HT1080 (cell line): ENCODE measurements around the gene ASB5. TPM values are rescaled to one million over a fixed set of nuclear protein-coding genes. Genes with fewer than 3 reads are reported as not detected.
"Not testable (repeated sequence)": the region's sequence is repeated elsewhere in the genome, so short reads cannot be mapped to it uniquely, and the experiment has no call there.

ENCODE experiments used
- DNase-seq: peaks from one replicate; pipeline ENCODE4 v3.0.0-alpha.2; 2015; ENCODE audit warnings: low read depth
- polyA plus RNA-seq, 2 experiments: library from polyadenylated mRNA; depleted of rRNA; stranded (reverse); fragments of >200 nt; gene quantifications; 2 replicates each; pipeline ENCODE4 v1.2.3, GENCODE V29; 2015
- total RNA-seq: library from RNA; depleted of rRNA; stranded (reverse); fragments of >200 nt; shearing (Covaris generic); gene quantifications from 2 replicates; pipeline ENCODE4 v1.2.3, GENCODE V29; 2014; rRNA removed

The ASB5 gene, protein sequence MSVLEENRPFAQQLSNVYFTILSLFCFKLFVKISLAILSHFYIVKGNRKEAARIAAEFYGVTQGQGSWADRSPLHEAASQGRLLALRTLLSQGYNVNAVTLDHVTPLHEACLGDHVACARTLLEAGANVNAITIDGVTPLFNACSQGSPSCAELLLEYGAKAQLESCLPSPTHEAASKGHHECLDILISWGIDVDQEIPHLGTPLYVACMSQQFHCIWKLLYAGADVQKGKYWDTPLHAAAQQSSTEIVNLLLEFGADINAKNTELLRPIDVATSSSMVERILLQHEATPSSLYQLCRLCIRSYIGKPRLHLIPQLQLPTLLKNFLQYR
- total RNA-seq = not detected in 2 replicates
- polyA plus RNA-seq (2015; cell fraction: cytosol; rRNA removed) = not detected in 2 replicates
- 0.05 TPM in 1 of 2 replicates, not detected in the other for polyA plus RNA-seq (2015; cell fraction: nucleus; rRNA removed)

DNA sequence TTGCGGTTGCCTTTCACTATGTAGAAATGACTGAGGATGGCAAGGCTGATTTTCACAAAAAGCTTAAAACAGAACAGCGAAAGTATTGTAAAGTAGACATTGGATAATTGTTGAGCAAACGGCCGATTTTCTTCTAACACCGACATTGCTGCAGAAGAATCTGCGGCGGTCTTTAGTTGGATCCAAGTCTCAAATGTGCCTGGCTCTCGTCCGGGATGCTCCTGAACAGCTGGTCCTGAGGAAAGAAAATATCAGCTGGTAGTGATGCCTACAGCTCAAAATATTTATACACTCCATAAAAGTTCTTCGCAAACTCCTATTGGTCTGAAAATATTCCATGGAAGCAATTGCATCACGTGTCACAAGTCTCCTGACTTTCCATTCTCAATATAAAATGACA is at the start of gene ASB5:
Gene ASB5, minus strand, starts transcription at position 260 of the 400 bp plus-strand sequence. Its CDS starts 114 bp downstream, at position 146.
- DNase-seq = no peak

DNA sequence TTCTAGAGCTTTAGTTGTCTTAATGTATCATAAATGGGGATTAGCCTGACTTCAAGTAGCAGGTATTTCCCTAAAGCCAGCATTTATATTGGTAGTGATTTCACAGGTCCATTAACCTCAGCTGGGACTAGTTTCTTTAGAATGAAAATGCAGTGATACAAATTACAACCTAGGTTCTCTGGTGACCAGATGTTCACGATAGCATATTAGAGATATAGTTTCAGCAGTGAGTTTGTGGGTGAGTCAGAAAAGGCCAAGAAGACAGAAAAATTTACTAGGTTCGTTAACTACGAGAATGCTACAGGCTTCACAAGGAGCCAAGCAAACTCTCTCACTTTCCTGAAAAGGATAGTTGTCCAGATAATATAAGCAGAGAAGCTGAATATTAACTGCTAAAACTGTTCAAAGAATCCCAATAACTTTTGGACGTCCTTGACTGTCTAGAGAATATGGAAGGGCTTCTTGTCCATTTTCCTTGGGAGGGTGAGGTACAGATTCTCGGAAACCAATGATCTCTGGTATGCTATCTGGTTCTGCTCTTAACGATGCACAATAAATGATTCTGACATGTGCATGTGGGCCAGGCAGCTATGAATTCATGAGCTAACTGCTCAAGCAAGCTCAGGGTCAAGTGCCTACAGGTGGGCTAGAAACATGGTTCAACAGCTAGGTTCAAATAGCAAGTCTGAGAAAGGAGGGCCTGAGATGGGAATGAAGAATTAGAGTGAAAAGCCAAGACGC is 44.7 kb upstream of the ASB5 start:
- DNase-seq = no peak

DNA sequence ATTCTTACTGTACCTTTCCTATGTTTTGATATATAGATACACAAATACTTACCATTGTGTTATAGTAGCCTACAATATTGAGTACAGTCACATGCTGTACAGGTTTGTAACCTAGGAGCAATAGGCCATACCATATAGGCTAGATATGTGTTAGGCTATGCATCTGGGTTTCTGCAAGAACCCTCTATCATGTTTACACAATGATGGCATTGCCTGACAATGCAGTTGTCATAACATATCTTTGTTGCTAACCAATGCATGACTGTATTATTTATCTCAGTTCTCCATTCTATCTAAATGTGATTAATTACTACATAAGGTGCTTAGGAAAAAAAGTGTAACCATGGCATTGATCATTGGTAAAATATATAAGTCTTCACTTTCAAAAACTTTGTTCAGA is 40.8 kb upstream of the ASB5 start:
- peak; percentile 15 for DNase-seq

DNA sequence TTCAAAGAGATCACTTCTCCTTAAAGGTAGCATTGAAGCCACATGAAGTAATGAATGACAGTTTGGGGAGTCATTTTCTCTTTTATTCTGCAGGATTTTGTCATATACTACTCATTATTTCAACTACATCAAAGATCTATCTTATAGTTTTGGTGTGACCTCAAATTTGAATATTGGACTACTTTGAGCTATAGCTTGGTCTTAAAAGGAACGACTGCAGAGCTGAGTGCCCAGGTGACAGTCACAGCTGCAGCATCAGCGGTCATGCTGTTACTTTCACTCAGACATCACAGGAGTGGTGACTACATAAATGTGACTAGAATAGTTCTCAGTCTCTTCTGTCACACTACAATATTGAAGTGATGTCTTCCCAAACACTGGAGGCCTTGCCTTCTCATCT is 40.0 kb upstream of the ASB5 start:
- no peak for DNase-seq

DNA sequence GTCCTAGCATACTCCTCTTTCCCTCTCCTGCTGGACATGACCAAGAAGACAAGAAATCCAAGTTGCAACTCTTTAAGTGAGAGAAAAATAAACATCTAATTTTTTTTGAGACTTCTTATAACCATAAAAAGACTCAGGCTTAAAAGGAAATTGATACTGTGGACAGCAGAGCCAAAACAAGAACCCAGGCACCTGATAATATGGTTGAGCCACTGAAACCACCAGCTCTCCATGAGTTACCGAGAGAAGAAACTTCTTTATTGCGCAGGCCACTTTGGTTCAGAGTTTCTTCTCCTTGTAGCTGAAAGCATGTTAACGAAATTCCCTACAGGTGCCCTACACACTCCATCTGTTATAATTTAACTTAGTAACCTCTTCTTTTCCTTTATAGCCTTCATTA is 39.4 kb upstream of the ASB5 start:
- no peak for DNase-seq

DNA sequence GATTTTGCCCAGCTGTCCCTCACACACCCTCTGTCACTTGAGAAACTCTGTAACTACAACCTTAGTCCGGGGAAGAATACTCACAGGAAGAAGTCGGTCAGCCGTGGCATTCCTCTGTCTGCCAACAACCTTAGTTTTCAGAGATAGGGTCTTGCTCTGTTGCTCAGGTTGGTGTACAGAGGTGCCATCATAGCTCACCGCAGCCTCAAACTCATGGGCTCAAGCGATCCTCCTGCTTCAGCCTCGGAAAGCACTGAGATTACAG is 38.6 kb upstream of the ASB5 start:
- no peak for DNase-seq

DNA sequence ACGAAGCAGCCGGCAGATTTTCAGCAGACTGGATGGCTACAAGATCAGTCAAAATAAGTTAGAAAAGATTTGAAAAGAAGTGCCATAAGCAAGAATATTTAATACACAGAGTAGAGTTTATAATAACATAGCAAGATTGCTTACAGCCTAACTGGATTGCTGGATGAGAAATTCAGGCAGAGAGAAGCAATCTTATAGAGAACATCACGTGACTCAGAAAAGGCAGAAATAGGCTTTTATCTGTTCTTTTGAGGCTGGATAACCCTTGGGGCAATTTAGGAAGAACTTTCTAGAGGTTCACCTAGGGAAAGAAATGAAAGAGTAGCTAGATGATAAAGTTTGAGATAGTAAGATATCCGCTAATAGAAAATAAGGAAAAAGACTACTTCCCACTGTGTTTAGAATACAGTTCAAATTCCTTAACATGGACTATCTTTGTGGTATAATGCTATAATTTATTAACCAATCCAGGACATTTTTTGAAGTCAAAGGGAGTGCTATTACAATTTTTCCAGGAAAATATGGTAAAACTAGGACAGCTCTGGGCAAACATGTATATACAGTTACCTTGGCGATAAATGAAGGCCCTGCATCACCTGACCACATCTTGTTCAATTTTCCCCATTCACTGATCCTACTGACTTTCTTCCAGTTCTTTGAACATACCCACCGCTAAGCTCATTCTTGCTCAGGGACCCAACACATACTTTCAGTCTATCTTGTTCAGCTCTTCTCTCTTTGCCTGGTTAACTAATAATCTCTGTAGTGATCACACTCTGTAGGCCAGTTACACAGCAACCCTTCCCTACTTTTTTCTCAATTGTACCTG is 38.0 kb upstream of the ASB5 start:
- no peak for DNase-seq

DNA sequence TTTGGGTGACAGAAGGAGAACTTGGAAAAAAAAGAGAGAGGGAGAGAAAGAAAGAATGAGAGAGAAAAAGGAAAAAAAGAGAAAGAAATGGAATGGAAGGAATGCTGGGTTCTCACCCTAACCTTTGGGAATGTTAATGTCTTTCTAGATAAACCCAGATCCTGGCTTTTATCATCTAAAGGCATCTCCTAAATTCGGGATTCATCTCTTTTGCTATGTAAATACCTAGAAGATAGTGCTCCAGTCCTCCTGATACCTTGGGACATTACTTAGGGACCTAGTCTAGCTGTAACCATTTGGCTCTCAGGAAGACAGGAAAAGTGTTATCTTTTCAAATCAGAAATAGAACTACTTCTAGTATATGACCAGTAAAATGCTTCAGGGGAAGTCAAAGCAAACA is 34.9 kb upstream of the ASB5 start:
- DNase-seq = no peak

DNA sequence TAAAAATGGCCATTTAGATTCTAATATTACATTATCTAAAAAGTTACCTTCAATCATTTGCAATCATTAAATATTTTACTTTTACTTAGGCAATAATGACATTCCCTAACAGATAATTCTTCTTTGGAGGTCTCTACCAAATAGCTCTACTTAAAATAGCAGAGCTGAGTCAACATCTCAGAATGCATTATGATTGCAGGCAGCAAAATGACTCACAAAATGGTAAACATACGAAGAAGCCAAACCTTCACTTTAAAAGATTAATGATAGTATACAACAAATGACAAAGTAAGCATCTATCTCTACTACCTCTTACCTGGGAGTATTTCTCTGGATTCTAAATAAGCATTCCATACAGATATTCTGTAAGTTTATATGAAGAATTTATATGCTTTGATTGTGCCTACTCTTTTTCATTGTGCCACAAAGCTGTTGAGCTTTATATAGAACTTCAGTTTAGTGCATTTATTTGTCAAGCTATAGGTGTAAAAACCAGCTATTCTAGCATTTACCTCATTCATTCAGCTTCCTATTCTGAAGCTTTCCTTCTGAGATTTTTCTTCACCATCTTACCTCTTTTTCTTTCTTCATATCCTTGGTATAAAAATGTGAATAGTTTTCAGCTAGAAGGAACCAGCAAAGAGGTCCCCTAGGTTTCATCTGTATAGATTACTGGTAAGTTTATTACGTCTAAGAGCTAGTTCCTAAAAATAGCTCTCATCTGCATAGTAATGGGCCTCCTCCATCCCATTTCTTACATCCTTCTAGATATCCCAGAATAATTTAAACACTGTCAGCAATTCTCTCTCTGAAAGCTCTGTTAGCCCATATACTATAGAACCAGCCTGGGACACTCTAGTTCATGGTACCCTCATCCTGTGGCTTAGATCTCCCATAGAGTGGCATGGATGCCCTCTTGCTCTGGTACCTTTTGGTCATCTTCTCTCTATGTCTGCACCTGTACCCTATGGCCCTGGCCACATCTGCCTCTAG is 33.6 kb upstream of the ASB5 start:
- peak; percentile 78 for DNase-seq

DNA sequence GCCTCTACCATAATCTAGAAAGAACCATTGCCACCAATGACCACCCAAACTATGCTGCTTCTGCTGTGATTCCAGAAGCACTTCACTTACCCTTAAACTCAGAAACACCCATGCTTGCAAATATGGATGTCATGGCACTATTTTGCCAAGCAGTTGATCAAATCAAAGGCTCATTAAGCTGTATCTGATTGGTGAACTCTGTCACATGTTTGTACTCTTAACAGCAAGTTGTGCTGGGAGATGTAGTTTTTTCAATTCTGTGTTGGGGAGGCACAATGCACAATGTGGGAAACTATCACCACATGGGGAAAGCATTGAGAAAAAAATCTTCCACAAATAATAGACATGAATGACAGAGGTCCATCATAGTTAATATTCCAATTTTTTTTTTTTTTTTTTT is 31.5 kb upstream of the ASB5 start:
- DNase-seq = no peak

DNA sequence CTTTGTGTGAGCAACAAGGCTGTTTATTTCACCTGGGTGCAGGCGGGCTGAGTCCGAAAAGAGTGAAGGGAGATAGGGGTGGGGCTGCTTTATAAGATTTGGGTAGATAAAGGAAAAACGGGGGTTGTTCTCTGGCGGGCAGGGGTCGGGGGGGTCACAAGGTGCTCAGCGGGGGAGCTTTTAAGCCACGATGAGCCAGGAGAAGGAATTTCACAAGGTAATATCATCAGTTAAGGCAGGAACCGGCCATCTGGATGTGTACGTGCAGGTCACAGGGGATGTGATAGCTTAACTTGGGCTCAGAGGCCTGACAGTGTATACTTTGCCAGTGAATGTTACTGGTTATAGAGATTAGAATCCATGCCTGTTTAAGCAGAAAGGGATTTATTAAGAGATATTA is 31.0 kb upstream of the ASB5 start:
- no peak for DNase-seq

DNA sequence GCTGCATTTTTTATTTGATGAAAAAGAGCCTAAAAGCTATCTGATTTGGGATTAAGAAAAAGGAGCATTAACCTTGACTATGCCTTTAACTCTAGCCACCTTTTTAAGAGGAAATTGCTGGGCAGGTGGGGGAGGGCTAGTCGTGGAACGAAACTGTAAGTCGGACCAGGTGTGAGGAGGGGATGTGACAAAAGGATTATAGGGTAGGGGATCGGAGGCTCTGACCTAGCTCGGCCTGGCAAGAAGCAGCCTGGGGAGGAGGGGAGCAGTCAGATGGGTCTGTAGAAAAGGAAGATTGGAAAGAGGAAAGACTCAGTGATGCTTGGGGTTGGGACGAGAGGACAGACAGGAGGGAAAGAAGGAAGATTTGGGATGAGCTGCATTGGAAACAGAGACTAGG is 29.6 kb upstream of the ASB5 start:
- DNase-seq = no peak

DNA sequence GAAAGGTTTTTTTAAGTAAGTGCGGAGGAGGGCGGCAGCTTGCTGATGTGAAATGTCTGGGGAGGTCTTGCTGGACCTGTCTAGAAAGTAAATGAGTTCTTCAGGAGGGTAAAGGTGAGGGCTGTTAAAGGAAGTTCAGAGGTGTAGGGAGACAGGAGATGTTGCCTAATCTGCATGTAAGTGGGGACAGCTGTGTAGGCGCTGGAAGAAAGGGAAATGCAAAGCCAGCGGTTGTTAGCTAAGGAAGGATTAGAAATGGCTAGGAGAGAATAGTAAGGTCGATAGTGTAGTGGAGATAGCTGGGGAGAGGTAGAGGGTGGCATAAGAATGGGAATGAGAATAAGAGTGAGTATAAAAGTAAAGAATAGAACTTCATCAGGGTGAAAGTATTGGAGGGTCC is 26.9 kb upstream of the ASB5 start:
- not testable (repeated sequence) for DNase-seq

DNA sequence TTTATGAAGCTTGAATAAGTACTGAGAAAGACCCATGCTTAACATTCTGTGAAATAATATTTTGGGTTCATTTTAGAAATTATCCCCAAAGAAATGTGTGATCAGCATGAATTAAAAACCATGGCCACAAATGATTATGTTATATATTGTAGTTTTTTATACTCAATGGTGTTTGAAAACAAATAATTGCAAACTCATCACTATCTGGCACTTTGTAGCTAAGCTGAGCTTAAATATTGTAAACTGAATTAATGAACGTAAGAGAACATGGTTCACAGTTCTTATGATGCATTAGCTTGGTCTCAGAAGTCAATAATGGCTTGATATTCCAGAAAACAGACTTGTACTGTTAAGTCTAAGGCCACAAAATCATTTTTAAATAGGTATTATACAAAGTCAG is 24.6 kb upstream of the ASB5 start:
- DNase-seq = no peak

DNA sequence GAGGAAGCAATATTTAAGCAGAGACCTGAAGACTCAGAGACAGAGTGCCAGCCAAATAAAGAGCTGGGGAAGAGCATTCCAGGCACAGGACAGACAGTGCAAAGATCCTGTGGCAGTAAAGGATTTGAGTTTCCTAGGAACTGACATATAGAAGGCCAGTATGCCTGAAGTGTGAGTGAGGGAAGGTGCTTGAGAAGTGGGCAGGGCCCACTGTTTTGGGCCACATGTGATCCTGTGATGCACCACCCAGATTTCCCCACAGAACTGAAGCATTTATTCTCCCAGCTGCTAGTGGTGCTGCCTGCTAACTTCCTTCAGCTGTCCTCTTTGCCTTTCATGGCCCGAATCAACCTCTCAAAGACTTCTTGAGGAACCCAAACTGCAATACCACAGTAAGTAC is 23.9 kb upstream of the ASB5 start:
- DNase-seq = no peak

DNA sequence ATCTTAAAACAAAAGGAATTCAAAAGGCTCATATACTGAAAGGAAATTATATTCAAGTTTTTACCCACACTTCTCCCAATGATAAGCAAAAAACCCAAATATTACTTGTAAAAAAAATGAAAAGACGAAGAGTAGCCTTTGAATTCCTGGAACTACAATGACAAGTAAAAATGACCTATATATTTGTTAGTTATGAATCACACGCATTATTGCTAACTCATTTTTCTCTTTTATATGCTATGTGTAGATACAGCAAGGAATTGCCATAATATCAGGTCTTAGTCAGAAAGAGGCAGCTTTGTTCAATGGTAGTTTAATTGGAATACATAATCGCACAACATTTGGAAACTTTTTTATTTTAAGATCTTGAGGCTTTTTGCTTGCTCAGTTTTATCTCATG is 22.7 kb upstream of the ASB5 start:
- no peak for DNase-seq

DNA sequence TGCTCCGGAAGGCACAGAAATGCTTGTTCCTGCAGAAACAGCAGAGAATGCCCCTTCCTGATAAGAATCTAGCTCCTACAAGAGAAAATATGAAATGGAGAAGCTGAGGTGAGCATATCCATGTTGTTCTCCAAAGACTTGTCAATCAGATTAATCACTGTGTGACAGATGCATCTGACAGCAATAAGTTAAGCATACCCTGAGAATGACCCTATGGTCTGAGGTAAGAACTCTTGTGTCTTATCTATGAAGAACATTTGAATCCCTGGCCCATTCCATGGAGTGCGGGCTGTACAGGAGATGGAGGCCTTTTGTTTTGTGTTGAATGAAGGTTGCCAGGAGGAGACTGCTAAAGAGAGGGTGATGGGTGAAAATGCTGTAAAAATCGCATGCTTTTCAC is 21.5 kb upstream of the ASB5 start:
- DNase-seq = no peak

DNA sequence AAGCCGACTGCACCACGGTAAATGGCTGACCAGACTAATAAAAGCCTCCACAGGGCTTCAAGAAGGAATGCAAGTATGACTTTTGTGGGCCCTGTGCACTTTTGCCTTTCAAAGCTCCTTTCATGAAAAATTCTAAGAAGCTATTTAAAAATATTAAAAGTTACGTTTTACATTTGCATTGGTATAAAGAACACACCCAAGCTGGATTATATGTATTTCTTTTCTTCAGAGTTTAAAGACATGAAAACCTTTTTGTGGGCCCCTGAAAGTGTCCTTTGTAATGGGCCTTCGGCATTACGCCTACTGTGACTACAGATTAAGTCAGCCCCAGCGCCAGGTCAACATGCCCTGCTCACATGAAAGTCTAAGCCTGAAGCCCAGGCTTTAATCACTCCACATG is 20.5 kb upstream of the ASB5 start:
- no peak for DNase-seq

DNA sequence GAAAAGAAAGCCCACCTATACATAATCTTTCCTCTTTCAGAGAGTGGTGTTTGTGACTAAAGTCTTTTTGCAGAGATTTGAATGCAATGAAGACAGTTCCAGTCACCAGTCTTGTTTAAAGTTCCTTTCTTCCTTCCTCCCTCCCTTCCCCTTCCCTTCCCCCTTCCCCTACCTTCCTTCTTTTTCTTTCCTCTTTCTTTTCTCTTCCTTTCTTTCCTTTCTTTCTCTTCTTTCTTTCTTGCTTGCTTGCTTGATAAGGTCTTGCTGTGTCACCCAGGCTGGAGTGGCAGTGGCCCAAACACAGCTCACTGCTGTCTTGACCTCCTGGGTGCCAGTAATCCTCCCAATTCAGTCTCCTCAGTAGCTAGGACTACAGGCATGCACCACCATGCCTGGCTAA is 19.0 kb upstream of the ASB5 start:
- no peak for DNase-seq

DNA sequence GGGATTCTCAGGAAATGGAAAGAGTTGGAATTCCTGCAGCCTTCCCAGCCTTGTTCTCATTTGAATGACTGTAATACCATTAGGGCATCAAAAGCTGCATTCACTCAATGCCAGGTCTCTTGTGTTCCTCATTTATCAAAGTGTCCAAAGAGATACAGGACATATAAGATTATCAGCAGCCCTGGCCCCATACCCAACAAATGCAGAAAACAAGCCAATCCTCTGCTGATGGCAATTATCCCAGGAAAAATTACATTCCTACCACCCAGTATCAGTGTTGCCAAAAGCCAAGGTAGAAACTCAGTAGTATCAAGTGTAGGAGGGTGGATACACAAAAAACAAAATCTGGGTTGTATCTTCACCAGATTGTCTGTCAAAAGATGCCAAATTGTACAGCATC is 18.5 kb upstream of the ASB5 start:
- no peak for DNase-seq

DNA sequence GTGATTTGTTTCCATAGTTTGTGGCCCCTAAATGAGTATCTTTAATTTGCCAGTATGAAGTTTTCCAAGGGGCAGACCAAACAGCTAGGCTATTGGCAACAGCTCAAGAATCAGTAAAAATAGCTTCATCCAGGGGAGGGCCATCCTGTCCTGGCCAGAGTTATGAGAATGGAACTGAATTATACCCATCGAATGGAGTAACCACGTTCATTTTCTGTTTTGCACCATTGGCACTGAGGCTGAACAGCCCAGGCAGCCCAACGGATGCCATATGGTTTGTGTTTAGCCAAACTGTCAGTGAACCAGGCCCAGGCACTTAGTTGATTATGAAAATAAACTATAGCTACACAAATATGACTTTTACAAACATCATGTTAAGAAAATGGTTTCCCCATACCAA is 17.7 kb upstream of the ASB5 start:
- DNase-seq = no peak
